SKM-1 treated with dmso at 0.1 percent for 144 hours (cell line): Measurements from ENCODE around the gene ANKS3.
"Not testable (repeated sequence)": the region's sequence is repeated elsewhere in the genome, so short reads cannot be mapped to it uniquely, and the experiment has no call there.

Experiments used
- DNase-seq: peaks from one replicate; lab custom pipeline; 2025; ENCODE audit not compliant: unreplicated experiment; lab: John Stamatoyannopoulos, UW

The ANKS3 gene

DNA sequence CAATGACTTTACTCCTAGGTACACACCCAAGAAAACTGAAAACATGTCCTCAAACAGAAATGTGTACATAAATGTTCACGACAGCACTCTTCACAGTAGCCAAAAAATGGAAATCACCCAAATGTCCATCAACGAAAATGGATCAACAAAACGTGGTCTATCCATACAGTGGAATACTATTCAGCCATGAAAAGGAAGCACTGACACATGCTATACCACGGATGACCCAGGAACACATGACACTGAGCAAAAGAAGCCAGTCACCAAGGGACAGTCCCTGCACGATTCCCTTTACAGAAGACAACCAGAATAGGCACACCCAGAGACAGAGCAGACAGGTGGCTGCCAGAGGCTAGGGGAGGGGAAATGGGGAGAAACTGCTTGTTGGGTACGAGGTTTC is 21.6 kb upstream of the ANKS3 start:
- DNase-seq: no peak

DNA sequence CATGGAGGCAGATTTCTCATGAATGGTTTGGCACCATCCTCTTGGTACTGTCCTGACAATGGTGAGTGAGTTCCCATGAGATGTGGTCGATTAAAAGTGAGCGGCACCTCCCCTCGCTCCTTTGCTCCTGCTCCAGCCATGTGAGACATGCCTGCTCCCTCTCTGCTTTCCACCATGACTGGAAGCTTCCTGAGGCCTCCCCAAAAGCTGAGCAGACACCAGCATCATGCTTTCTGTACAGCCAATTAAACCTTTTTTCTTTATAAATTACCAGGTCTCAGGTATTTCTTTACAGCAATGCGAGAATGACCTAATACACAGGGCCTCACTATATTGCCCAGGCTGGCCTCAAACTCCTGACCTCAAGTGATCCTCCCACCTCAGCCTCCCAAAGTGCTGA is 20.8 kb upstream of the ANKS3 start:
- DNase-seq: no peak

DNA sequence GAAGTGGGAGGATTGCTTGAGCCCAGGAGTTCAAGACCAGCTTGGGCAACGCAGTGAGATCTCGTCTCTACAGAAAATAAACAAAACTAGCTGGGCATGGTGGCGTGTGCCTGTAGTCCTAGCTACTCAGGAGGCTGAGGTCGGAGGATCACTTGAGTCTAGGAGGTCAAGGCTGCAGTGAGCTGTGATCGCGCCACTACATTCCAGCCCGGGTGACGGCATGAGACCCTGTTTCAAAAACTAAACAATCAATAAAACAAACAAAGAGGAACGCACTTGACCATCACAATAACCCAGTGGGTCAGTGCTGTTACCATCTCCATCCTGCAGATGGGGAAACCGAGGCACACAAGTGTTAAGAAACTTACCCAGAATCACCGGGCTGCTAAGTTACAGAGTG is 19.2 kb upstream of the ANKS3 start:
- no peak for DNase-seq

DNA sequence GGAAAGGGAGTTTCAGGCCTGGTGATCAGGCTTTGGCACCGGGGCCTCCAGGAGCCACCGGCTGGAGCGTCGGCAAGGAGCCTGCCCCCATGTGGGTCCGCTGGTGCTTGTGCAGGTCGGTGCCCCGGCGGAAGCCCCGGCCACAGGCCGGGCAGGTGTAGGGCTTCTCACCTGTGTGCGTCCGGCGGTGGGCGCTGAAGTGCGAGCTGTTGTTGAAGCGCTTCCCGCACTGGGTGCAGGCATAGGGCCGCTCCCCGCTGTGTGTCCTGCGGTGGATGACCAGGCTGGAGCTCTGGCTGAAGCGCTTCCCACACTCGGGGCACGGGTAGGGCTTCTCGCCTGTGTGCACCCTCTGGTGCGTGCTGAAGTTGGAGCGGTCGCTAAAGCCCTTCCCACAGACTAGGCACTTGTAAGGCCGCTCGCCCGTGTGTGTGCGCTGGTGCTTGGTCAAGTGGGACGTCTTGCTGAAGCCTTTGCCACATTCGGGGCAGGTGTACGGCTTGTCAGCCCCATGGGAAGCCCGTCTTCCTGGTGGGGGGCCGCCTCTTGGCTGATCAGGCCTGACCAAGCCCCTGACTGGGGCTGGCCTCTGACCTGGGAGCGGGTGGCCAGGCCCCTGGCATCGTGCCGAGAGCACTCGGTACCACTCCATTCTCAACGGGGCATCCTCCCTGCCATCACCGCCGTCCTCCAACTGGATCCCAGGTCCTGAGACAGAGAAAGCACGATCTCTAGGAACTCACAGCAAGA is 18.5 kb upstream of the ANKS3 start:
- no peak for DNase-seq

DNA sequence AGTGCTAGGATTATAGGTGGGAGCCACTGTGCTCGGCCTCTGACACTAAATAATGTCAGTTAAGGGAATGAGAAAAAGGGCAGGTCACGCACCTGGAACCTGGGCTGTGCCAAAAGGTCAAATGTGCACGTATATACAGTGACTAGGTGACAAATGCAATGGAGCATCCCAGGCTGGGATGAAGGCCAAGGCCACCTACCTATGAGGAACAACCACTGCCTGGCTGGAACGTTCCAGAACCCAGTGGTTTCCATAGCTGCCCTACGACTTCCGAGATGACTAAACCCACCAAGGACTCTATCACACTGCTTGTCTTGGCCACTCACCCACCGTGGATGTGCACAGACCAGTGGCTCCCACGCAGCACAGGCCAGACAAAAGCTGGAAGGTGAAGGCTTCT is 16.8 kb upstream of the ANKS3 start:
- DNase-seq: no peak

DNA sequence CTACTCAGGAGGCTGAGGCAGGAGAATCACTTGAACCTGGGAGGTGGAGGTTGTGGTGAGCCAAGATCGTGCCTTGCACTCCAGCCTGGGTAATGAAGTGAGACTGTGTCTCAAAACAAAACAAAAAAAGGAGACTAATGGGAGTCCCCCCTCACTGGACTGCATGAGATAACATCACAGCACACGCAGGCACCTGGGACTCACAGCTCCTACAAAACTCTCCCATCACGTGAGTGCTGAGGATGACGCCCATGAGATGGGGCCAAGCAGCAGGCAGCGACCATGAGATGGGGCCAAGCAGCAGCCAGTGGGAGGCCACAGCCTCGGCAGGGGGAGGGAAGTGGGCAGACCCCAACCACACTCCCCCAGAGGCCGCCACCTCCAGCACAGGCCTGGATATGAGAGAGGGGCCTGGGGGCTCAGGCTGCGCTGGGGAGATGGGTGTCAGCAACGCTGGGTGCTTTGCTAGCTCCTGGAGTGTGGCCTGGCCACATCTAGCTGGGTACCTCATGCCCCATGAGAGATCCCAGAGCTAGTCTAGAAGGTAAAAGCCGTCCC is 15.7 kb upstream of the ANKS3 start:
- no peak for DNase-seq

DNA sequence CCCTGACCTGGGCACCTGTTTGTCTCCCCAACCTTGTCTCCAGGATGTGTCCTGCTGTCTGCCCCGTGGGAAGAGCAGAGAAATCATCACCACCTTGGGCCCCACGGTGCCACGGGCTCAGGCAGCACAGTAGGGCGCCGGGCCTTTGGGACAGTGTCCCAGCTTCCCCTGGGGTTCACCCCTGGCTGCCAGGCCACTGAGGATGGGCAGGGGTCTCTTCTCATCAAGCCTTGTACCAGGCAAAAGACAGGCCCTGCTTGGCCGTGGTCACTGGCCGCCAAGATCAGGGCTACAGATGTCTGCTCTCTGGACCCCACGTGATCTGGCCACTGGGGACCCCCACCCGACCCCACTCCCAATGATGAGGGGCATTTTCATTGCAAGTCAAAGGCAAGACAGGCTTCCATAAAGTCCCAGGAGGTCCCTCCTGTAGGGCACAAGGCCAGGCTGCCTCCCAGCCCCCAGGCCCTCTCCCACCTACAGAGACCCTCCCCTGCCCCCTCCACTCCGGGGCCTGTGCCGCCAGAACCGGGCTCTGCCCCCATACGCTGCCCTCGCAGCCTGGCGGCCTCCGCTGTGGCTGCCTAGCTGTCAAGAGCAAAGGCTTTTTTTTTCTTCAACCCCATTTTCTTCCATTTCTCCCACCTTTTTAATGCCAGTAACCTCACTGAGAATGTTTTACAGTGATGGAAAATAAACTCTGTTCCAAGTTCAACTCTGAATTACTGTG is 14.8 kb upstream of the ANKS3 start:
- no peak for DNase-seq

DNA sequence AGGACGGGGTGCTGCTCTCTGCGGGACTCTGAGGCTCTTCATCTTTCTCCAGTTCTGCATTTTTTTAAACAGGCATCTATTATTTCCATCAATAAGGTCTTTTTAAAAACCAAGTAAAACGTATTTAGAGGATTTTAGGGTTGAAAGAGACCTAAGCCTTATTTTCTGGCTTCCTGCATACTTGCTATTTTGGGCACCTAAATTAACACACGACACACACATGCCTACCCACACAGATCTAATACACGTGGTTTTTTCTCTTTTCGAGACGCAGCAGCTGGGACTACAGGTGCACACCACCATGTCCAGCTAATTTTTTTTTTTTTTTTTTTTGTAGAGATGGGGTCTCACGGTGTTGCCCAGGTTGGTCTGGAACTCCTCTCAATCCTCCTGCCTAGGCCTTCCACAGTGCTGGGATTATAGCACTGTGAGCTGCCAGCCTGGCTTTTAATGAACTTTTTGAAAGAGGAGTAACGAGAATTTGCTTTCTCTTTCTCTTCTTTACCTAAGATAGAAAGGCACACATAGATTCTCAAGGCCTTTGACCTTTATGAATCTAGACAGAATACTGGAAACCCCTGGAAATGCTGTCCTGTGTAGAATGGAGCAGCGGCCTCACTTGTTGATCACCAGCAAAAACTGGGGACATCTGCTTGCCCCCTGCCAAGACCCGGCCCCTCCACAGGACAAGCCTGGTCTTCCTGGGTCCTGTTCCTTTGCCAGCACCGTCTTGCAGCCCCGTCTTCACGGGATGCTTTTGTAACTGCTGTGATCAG is 14.0 kb upstream of the ANKS3 start:
- no peak for DNase-seq

DNA sequence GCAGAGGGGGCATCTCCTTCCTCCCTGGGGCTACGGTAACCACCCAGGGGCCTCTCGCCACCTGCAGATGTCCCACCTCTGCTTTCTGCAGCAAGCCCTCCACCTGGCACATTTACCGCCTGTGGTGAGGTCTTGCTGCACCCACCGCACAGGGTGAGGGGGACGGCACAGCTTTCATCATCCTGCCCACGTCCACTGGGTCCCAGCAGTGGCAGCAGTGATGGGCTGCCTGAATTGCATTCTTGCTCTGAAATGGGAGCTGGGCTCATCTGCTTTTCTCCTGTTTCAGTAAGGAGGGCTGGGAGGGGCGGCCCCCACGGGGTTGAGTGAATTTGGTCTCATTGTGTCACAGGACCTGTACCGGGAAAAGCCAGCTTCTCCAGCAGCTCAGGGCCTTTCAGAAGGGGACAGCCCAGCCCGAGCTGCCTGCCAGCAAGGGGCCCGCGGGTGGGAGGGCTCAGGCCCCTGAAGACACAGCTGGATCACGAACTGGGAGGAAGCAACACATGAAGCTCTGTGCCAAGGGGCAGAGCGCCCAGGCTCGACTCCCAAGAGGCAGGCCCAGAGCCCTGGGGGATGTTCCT is 13.0 kb upstream of the ANKS3 start:
- no peak for DNase-seq

DNA sequence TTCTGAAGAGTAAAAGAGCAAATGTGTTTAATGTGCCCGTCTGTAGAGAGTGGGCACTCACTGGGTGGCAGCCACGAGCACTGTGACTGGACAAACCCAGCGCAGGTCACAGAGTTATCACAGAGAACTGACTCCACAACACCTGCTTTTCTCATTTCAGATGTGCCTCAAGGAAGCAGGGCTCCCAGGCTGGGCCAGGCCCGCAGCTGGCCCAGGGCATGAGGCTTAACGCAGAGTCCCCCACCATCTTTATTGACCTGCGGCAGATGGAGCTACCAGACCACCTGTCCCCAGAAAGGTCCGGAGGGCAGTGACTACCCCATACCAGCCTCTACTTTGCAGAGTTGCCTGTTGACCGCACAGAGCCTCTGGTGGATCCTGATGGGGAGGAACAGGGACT is 12.1 kb upstream of the ANKS3 start:
- DNase-seq: no peak

DNA sequence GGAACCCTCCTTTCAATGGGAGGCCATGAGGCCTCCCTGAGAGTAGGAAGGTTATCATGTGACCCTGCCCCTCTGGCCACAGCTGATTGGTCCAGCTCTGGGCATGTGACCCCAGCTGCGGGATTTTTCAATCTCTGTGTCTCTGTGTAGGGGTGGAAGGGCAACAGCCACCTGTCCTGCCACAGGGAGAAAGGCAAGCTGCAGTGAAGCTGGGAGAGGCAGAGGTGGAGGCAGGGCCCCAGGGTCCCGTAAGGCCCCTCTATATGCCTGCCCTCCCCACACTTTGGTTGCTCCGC is 11.2 kb upstream of the ANKS3 start:
- DNase-seq: no peak

DNA sequence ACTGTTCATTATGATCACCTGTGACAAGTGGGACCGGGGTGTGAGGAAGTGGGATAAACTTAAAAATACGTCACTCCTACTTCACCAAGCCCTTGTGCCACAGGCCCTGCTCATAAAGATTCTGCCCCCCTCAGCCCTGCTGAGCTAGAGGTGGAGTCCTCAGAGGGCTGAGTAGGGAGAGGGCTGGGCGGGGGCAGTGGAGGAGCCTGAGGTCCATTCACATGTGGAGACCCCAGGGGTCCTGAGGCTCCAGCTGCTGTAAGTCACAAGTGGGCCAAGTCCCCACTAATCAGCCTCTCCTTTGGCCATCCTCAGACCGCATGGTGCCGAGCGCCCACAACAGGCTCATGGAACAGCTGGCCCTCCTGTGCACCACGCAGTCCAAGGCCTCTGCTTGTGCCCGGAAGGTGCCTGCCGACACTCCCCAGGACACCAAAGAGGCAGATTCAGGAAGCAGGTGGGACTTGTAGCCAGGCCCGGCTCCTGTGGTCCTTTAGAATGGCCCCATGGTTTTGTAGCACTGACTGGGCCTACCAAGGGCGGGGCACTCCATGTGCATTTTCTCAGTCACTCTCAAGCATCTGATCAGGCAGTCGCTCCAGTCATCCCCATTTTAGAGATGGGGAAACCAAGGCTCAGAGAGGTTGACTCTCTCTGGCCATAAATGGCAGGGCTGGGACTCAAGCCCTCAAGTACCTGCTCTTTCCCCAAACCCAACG is 10.6 kb upstream of the ANKS3 start:
- DNase-seq: no peak

DNA sequence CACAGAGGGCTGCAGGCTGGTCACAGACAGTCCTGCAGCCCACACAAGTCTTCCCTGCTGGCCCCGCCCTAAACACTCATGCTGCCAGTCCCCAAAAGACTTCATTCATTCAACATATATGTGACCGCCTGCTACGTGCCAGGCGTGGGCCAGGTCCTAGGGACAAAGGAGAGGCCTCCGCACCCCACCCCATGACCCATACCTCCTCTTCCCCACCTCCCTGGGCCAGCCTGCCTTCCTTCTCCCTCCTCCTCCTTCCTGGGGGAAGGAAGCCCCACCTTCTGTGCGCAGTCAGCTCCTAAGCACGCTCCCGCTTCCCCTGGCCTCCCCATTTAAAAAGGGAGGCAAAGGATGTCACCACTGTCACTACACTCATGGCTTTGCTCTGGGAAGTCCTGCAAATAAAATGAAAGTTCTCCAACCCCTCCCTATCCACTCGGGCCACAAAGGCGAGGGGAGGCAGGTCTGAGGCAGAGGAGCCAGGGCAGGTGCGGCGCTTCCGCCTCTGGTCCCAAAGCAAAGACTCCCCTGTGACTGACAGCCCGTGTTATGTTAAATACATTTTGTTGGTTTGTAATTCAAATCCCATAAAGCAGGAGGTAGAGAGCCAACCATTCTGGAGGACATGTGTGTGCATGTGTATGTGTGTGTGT is 9.3 kb upstream of the ANKS3 start:
- DNase-seq: no peak

DNA sequence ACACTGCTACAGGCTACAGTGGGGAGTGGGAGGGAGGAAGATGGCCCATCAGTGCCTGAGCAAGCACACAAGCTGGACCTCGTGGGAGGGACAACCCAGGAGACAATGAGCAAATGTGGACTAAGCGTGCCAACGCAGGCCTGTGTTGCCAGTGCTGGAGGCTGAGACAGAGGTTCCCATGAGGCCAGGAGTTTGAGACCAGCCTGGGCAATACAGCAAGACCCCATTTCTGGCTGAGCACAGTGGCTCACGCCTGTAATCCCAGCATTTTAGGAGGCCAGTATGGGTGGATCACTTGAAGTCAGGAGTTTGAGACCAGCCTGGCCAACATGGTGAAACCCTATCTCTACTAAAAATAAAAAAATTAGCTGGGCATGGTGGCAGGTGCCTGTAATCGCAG is 4.3 kb upstream of the ANKS3 start:
- not testable (repeated sequence) for DNase-seq

DNA sequence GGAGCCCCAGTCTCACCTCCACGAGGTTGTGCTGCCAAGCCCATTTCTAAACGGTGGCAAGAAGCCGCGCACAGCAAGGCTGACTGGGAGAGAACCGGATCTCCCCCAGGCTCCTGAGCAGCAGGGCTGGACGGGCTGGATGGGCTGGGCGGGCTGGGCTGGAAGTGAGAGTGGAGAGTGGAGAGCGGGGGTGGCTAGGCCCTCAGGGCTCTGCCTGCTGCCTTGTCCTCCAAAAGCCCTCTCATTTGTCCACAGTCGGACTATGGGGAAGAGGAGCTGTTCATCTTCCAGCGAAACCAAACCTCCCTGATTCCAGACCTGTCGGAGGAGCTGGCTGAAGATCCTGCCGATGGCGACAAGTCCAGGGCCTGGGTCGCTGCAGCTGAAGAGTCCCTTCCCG is 3.5 kb upstream of the ANKS3 start:
- DNase-seq: no peak

DNA sequence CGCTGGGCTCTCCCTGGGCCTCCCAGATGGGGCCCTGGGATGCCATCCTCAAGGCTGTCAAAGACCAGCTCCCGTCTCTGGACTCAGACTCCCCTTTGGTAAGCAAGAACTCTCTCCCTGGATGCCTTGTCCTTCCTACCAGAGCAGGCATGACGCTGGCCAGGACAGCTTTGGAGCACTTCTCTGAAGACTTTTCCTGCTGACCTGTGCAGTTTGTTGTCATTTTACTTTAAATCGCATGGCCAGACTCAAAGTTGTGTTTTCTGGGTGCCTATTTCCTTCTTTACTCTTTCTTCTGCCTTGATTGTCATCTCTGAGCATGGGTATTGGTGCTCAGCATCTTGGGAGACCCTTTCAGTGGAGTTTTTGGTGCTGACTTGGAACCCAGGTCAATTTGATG is 2.5 kb upstream of the ANKS3 start:
- no peak for DNase-seq

DNA sequence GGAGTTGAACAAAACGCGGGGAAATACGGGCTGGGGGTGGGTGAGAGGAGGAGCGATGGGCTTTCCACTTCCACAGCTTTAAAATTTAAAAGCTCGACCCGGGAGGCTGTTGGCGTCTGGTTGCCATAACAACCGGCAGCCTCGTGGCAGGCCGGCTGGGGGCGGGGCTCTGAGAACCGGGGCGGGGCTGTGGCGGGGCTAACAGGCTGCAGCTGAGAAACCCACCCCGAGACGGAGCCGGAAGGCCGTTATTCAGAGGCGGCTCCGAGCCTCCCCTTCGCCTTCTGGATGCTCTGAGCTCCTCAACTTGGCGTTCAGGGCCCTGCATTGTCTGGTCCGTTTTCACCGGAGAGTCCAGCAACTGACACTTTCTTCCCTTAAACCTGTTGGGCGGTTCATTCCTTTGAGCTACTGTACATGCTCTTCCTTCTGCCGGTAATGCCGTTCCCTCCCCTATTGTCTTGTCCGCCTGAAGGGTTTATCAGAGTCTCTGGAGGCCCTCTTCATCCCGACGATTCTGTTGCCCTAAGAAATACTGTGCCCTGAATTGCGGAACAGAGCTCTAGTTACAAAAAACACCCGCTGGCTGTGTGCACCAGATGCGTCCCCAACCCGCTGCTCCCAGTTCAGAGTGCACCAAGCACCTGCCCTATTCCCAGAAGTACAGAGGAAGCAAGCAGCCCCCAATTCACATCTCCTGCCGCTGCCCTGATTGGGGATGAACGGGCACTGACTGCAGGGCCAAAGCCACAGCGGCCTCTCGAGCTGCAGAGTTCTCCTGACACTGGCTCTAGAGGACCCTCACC is 862 bp upstream of the ANKS3 start:
- peak; percentile 76 for DNase-seq

DNA sequence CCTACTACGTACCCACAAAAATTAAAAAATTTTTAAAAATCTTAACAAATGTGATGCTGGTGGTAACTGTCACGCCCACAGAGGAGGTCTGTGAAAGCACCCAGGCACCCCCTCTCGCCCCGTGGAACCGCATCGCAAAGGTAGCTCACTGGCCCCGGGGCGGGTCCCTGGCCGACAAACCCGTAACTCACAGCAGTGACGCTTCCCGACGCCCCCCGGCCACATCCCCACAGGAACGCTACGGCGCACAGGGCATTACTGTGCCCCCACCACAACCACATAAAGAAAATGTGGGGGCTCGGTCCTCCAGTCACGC is 366 bp downstream of the ANKS3 start:
- DNase-seq: no peak

DNA sequence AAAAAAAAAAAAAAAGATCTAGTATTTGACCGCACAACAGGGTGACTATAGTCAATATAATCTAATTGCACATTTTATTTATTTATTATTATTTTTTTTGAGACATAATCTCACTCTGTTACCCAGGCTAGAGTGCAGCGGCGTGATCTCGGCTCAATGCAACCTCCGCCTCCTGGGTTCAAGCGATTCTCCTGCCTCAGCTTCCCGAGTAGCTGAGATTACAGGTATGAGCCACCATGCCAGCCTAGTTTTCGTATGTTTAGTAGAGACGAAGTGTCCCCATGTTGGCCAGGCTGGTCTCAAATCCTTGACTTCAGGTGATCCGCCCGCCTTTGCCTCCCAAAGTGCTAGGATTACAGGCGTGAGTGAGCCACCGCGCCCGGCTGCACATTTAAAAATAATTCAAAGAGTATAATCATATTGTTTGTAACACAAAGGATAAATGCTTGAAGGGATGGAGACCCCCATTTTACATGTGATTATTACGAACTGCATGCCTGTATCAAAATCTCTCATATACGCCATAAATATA is 794 bp downstream of the ANKS3 start:
- no peak for DNase-seq

DNA sequence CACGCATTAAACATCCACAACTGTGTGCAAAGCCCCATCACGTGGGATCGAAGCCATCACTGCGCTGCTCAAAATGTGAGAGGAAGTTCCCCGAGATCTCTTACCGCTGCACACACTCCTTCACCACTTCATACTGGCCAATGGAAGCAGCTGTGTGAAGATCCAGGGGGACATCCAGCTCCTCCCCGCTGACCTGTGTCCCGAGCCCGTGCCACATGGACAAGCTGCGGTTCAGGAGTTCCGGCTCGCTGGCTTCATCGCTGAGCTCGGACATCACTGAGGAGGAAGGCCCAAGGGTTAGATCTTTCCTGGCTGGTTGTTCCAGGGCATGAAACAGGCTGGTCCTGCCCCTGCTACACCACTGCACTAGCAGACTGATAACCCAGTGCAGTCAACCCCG is 4.2 kb downstream of the ANKS3 start:
- DNase-seq: no peak
